Ovary (tissue), 9 donors: ENCODE measurements around the gene MSMP. TPM values are rescaled to one million over a fixed set of nuclear protein-coding genes. Genes with fewer than 3 reads are reported as not detected.

ENCODE experiments used
- DNase-seq, 5 donors: peaks; one replicate each; pipeline ENCODE4 v3.0.0-alpha.2; 2019 to 2020
- H3K27ac ChIP-seq, 2 donors: fragments of 200-600 bp; one replicate each; pipeline versions ENCODE4 v1.5.1 to v1.8.0; 2019 to 2022
- H3K27me3 ChIP-seq: fragments of 200-600 bp; one replicate; pipeline ENCODE4 v1.8.0; 2022
- H3K36me3 ChIP-seq: fragments of 200-600 bp; sonication (generic); one replicate; pipeline ENCODE4 v1.5.1; 2019
- H3K4me1 ChIP-seq: one replicate; pipeline ENCODE4 v1.8.1; 2013; ENCODE audit warnings: mild to moderate bottlenecking, moderate library complexity; ENCODE audit not compliant: insufficient read depth
- H3K4me3 ChIP-seq: fragments of 200-600 bp; sonication (generic); one replicate; pipeline ENCODE4 v1.5.1; 2017
- H3K9me3 ChIP-seq, 2 donors: fragments of 200-600 bp in 1 of 2; sonication (generic) in 1 of 2; one replicate each; pipeline versions ENCODE4 v1.5.1 to v1.8.1; 2013 to 2019; ENCODE audit warnings: mild to moderate bottlenecking in 1 of 2, moderate library complexity in 1 of 2
- EP300 ChIP-seq: sonication (generic); formaldehyde crosslinking; IDR thresholded peaks from one replicate; pipeline ENCODE4 v1.6.1; 2017; ENCODE audit warnings: antibody characterized with exemption
- POLR2A ChIP-seq: fragments of 450-650 bp; IDR thresholded peaks from one replicate; pipeline ENCODE4 v1.6.1; 2017; ENCODE audit warnings: antibody characterized with exemption, mild to moderate bottlenecking, moderate library complexity
- WGBS, 3 donors: extraction: QIAGEN DNeasy Blood & Tissue Kit in 1 of 3; methylation state at CpG; one replicate each; pipeline versions ENCODE4 v1.1.5 to v1.1.7; 2013 to 2017; 5-methylcytosine and 5-hydroxymethylcytosine counted together
- intact Hi-C, 4 donors: fragments of 100-400 bp; cut with DNase I; formaldehyde crosslinking; loops; one replicate each; pipeline versions ENCODE4 v1.11.0 to v1.15.1; 2022 to 2023
- polyA plus RNA-seq, 2 donors: library from polyadenylated mRNA; stranded (reverse); fragments of 200-250 nt in 1 of 2; fragments of 350-450 nt in 1 of 2; fragmentation: Illumina TruSeq in 1 of 2; extraction: RNeasy Lipid Tissue Mini Kit (QIAGEN cat#74804) in 1 of 2; gene quantifications; one replicate each; pipeline ENCODE4 v1.2.3, GENCODE V29; 2013 to 2014
- total RNA-seq, 7 donors: library from RNA; depleted of rRNA in 2 of 7; stranded (reverse); fragments of >200 nt in 2 of 7; fragmentation: NEBNext Ultra II Directional in 3 of 7; extraction: Animal tissue kit (Norgen Biotek cat#: 25700) in 3 of 7; gene quantifications; one replicate each; pipeline versions ENCODE4 v1.1.0 to v1.2.4, GENCODE V29; 2016 to 2023
- TF ChIP-seq, protein P1 (sequence below), 3 donors: fragments of 450-650 bp in 2 of 3; fragments of 200-600 bp in 1 of 3; IDR thresholded peaks; one replicate each; pipeline versions ENCODE4 v1.5.1 to v1.8.0; 2016 to 2022; ENCODE audit warnings: antibody characterized with exemption in 3 of 3, mild to moderate bottlenecking in 1 of 3
- donor health status: DM: no; HTN: no; CAD: no; lungs with moderate emphysema.
- donor health status: DM: no; HTN: no; CAD: no.
- donor health status: Bipolar disorder and iron deficiency.
- donor health status: DM: yes; HTN: yes; CAD: no.
- donor health status: DM: no; HTN: no; CAD: no.
- donor health status: DM: yes; HTN: yes; CAD: no.

The MSMP gene
- total and polyA plus RNA-seq, 9 donors = 0.40 to 4.4 (median 0.41) TPM; not detected in 6

DNA sequence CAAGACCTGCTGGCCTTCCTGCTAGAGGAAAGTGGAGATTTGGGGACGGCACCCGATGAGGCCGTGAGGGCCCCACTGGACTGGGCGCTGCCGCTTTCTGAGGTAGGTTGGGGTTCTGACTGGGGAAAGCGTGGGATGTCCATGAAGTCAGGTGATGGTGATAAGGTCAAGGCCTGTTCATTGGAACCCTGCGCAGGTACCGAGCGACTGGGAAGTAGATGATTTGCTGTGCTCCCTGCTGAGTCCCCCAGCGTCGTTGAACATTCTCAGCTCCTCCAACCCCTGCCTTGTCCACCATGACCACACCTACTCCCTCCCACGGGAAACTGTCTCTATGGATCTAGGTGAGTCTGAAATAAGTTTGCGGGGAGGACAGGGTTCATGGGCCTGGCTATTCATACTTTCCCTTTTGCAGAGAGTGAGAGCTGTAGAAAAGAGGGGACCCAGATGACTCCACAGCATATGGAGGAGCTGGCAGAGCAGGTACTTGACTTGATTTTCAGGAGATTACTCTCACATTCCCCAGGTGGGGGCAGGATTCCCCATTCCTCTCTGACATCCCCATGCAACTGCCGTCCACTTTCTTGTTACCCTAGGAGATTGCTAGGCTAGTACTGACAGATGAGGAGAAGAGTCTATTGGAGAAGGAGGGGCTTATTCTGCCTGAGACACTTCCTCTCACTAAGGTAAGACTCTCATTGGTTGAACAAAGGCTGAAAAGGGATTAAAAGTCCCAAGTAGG lies 21.1 kb downstream of the MSMP start:
- Histone ChIP-seq H3K27ac (peak overlapping the region; percentile 92 to 96), H3K4me1 (peaks cover 26% of the 10 kb centered on the region), H3K36me3 (no peaks in the 10 kb centered on the region), H3K4me3 (peak overlapping the region; percentile 92), H3K9me3 (no peaks in the 10 kb centered on the region), H3K27me3 (no peaks in the 10 kb centered on the region)
- intact Hi-C loops = loop anchor here in 1 of 4 donors (5.0 kb wide), 1 partner anchor 71 kb away; no protein-coding TSS in a partner anchor
- 1 to 2% (median 1%) methylated on average over 14 of the region's 14 CpGs for WGBS, 3 donors
- TF ChIP-seq POLR2A = no peak
- TF ChIP-seq, protein P1, sequence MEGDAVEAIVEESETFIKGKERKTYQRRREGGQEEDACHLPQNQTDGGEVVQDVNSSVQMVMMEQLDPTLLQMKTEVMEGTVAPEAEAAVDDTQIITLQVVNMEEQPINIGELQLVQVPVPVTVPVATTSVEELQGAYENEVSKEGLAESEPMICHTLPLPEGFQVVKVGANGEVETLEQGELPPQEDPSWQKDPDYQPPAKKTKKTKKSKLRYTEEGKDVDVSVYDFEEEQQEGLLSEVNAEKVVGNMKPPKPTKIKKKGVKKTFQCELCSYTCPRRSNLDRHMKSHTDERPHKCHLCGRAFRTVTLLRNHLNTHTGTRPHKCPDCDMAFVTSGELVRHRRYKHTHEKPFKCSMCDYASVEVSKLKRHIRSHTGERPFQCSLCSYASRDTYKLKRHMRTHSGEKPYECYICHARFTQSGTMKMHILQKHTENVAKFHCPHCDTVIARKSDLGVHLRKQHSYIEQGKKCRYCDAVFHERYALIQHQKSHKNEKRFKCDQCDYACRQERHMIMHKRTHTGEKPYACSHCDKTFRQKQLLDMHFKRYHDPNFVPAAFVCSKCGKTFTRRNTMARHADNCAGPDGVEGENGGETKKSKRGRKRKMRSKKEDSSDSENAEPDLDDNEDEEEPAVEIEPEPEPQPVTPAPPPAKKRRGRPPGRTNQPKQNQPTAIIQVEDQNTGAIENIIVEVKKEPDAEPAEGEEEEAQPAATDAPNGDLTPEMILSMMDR (IDR thresholded peaks at IDR 0.05) = no peak
- no peak for TF ChIP-seq EP300
- no peak for DNase-seq

DNA sequence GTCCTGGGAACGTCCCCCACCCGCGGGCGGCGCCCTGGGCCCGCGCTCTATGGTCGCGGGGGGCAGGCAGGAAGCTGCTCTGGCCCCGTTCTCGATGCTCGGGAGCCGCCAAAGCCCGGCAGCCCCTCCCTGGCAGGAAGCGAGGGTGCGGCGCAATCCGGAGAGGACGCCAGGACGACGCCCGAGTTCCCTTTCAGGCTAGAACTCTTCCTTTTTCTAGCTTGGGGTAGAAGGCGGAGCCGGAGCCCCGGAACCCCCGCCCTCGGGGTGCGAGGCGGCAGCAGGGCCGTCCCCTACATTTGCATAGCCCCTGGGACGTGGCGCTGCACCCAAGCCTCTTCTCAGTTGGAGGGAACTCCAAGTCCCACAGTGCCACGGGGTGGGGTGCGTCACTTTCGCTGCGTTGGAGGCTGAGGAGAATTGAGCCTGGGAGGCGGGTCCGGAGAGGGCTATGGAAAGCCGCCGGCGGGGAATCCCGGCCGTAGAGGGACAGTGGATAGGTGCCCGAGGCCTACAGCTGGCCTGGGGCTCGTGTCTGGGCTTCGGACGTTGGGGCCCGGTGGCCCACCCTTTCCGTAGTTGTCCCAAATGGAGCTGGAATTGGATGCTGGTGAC lies 21.8 kb downstream of the MSMP start, which contains the start of the genes CREB3 and TLN1:
Gene CREB3, plus strand, starts transcription at position 482 of the 615 bp plus-strand sequence. Its CDS starts 107 bp downstream, at position 589.
Gene TLN1, minus strand, starts transcription at position 11 of the 615 bp plus-strand sequence. CDS start 6,501 bp downstream, outside the sequence.
- peaks cover 30% of the 10 kb centered on the region for H3K4me1 ChIP-seq

DNA sequence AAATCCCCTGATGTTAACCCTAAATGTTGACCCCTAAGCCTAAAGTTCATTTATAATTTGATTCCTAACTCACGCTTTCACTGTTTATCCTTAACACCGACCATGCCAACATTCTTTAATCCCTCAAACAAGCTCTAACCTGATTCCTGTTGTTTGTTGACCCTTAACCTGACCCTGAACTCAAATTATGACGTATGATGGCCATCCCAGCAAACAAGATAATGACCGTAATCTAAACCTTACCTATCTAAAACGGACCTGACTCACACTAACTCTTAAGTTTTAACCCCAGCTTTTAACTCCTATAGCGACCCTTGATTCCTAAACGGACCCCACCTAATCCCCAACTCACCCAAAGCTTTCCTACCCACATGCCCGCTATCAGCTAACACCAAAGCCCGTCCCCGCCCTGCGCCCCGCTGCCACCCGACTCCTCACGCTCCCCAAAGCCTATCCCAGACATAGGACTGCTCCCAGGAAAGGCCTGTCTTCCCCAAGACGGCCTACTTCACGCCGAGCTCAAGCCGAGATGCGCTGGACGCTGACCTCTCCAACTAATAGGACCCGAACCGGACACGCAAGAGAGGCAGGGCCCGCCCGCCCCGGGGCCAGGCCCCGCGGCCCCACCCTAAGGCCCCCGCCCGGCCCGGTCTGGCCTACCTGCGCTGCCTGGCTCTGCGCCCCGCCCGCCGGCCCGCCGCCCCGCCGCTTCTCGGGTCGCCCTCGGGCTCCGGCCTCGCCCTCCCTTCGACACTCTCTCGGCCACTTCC lies 22.5 kb downstream of the MSMP start:
- TF ChIP-seq POLR2A = no peak
- TF ChIP-seq, protein P1 (IDR thresholded peaks at IDR 0.05) = no peak
- no peak for TF ChIP-seq EP300
- H3K9me3 ChIP-seq = no peaks in the 10 kb centered on the region
- peaks cover 34% of the 10 kb centered on the region for H3K4me1 ChIP-seq
- DNase-seq = no peak
- H3K27ac ChIP-seq = peak overlapping the region; percentile 92 to 96
- intact Hi-C loops = loop anchor here in 1 of 4 donors (5.0 kb wide), 1 partner anchor 69 kb away; no protein-coding TSS in a partner anchor
- WGBS, 3 donors = 0 to 2% (median 2%) methylated on average over 29 to 47 of the region's 47 CpGs
- peak overlapping the region; percentile 92 for H3K4me3 ChIP-seq
- H3K36me3 ChIP-seq = no peaks in the 10 kb centered on the region
- no peaks in the 10 kb centered on the region for H3K27me3 ChIP-seq

More for the DNA sequence above, 21.8 kb downstream of the MSMP start, which contains the start of the genes CREB3 and TLN1:
- peak; percentile 95 to 98 (median 97) for DNase-seq
- peak within 1 kb of the TSS; percentile 92 to 96 for H3K27ac ChIP-seq
- H3K9me3 ChIP-seq = no peaks in the 10 kb centered on the region
- peak within 1 kb of the TSS; percentile 92 for H3K4me3 ChIP-seq
- H3K36me3 ChIP-seq = no peaks in the 10 kb centered on the region
- intact Hi-C loops = loop anchor here in 1 of 4 donors (5.0 kb wide), 1 partner anchor 70 kb away; no protein-coding TSS in a partner anchor
- 0% methylated on average over 28 to 49 of the region's 49 CpGs for WGBS, 3 donors
- no peaks in the 10 kb centered on the region for H3K27me3 ChIP-seq
- TF ChIP-seq EP300 = peak; percentile 73
- TF ChIP-seq, protein P1 (IDR thresholded peaks at IDR 0.05) = no peak
- peak; percentile 60 for TF ChIP-seq POLR2A

DNA sequence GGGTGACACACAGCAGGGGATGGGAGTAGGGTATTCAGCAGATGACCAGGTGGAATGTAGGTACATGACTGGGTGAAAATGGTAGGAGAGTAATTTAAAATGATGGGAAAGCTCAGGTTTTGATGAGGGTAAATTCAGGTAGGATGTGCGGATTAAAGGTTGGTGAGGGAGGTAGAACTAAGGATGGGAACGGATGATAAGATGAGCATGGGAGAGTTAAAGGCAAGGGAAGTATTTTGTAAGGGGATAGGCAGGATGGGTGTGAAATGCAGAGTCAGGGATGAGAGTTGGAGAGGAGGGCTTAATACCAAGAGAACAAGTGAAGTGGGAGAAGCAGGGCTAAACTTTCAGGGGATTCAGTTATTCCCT lies 23.6 kb downstream of the MSMP start:
- Histone ChIP-seq H3K4me3 (peak overlapping the region; percentile 92), H3K36me3 (no peaks in the 10 kb centered on the region), H3K4me1 (peaks cover 34% of the 10 kb centered on the region), H3K27ac (peak overlapping the region; percentile 92 to 96), H3K9me3 (no peaks in the 10 kb centered on the region), H3K27me3 (no peaks in the 10 kb centered on the region)
- intact Hi-C loops = loop anchor here in 1 of 4 donors (5.0 kb wide), 1 partner anchor 68 kb away; no protein-coding TSS in a partner anchor
- TF ChIP-seq EP300 = no peak
- TF ChIP-seq, protein P1 (IDR thresholded peaks at IDR 0.05) = no peak
- no peak for TF ChIP-seq POLR2A
- WGBS, 3 donors = 61 to 67% (median 64%) methylated on average over 2 of the region's 2 CpGs
- DNase-seq = no peak
